UCSD-AML1 (cell line): Measurements from ENCODE around the gene CACNA1F.

Source experiments
- DNase-seq: peaks from one replicate; lab custom pipeline; 2025; ENCODE audit not compliant: unreplicated experiment; lab: John Stamatoyannopoulos, UW

Gene CACNA1F

DNA sequence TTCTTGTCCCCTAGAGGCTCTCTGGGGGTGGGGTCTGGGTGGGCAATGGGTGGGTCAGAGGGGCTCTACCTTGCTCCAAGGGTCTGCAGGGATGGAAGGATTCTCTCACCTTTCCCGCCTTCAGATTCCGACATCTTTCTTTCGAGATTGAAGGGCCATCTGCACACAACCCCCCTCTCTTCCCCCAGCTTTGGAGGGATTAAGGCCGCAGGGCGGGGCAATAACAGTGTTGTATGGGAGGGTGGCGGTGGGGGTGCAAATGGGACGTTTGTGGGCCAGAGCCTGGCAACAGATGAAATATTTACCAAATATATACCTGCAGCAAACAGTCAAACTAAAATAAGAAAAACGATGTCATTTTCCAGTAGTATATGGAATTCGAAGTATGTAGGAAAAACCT, at the start of gene CACNA1F:
Gene CACNA1F, minus strand, starts transcription at position 165 of the 400 bp plus-strand sequence. Its CDS starts 31 bp downstream, at position 134.
- no peak for DNase-seq

- DNase-seq = no peak
These were observed 49.5 kb upstream of the CACNA1F start for GRCh38 chrX:49282647-49283011.

DNA sequence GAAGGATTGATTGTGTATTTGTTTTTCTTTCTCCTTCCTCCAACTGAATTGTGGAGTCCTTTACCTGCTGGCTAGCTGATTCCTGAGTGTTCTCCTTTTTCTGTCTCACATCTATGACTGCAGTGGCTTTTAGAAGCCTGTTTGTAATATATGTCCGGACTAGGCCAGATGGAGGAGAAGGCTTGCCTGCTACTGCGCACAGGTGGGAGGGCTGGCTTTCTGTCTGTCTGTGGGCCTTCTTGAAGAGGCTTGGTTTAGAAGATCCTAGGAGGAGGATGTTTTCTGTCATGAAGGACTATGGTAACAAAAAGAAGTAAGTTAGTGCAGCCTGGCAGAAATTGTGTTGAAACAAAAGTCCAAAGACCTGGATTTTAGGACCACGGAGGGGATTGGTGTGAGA, 44.9 kb upstream of the CACNA1F start:
- no peak for DNase-seq

- DNase-seq = no peak
These were observed 44.3 kb upstream of the CACNA1F start for GRCh38 chrX:49277535-49277830.

DNA sequence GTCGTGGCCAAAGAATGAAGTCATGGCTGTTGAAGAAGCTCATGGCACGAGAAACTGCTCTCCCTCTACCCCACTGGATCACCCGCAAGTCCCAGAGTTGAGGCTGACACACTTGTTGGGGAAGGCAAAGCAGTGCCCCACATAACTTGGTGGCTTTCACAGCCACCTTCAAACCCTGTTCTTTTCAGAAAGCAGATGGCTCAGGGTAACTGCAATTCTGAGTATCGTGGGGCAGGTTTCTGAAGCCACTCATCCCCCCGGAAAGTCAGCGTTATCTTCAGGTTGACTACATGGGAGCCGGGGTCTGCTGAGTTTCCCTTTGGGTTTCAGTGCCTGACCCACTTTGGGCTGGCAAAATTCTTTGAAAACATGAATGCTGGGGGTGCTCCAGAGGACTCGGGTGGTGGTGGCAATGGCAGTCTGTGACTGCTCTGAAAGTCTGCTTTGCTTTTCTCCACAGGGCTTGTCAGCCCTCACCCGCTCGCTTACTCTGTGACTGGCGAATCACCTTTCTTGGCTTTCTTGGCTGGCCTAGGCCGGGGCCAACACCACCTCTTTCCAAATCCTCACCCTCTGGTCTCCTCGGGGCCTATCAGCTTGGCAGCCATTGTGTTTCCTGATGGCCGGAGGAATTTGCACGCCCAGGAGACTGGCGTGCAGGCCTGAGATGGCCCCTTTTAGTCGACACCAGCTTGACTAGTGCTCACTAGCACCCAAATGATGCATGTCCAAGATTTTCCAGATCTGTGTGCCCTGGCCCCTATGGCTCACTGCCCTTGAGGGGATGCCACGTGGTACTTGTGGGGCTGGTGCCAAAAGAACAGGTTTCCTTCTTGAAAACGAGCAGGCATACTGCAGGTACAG, 43.8 kb upstream of the CACNA1F start:
- DNase-seq = no peak

DNA sequence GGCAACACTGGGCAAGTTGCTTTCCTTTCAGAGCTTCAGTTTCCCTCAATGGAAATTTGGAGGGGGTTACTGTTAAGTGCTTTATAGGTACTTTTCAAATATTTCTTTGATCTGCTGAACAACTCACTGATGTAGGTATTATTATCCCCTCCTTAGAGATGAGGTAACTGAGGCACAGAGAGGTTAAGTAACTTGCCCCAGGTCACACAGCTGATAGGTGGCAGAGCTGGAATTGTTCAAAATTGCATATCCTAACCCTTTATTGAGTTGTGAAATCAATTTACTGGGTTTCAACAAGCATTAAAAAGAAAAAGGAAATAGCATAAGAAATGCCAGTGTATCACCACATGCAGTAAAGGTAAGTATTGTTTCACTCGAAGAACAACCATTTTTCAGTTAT, 43.1 kb upstream of the CACNA1F start:
- DNase-seq = no peak

GRCh38 chrX:49273181-49273727, 40.1 kb upstream of the CACNA1F start:
- no peak for DNase-seq

- no peak for DNase-seq
These were observed 39.3 kb upstream of the CACNA1F start for GRCh38 chrX:49272421-49272820.

DNA sequence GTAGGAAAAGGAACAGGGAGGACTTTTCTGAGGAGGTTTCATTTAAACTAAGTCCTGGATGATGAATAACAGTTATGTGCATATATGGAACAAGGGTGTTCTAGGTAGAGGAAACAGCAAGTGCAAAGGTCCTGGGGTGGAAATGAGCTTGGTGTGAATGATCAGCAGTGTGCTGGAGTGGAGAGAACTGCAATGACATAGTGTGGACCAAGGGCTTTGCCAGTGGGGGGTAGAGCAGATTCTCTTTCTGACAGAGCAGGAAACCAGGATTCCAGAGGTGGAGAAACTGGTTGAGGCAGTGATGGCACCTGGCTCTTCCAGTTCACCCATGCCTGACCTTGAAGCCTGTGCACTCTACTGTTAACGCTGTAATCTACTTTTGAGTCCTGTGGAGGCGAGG, 38.2 kb upstream of the CACNA1F start:
- no peak for DNase-seq

DNA sequence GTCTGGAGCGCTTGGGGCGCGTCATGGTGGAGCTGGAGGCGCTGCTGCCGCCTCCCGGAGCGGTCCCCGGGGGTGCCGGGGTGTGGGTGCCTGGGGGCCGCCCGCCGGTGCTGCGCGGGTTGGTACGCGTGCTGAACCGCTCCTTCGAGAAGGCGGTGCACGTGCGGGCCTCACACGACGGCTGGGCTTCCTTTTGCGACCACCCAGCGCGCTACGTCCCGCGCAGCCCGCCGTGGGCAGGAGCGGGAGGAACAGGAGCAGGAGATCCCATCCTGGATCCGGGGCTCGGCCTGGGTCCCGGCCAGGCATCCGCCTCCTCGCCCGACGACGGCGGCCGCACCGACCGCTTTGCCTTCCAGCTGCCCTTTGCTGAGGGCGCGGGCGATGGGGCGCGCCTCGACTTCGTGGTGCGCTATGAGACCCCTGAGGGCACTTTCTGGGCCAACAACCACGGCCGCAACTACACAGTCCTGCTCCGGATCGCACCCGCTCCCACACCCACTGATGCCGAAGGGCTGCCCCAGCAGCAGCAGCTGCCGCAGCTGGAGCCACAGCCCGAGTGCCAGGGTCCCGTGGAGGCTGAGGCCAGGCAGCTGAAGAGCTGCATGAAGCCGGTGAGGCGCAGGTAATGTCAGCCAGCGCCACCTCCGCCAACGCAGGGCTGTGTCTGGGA, 37.2 kb upstream of the CACNA1F start:
- DNase-seq = no peak

DNA sequence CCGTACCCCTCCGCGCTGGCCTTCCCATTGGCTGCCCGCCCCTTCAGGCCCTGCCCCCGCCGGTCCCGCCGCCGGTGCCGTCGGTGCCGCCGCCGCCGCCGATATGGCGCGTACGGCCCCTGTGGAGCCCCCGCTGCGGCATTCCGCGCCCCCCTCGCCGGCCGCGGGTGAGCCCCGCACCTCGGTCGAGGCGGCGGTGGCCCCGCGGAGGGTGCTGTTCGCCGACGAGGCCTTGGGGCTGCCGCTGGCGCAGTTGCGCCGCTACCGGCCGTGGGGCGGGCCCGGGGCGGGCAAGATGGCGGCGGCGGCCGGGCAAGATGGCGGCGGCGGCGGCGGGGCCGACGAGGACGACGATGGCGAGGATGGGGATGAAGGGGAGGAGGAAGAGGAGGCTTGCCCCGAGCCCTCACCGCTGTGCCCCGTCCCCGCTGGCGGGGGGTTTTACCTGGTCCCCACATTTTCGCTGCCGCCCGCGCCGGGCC, 36.7 kb upstream of the CACNA1F start, which contains the start of gene PPP1R3F:
Gene PPP1R3F, plus strand, starts transcription at position 27 of the 482 bp plus-strand sequence. Its CDS starts 77 bp downstream, at position 104.
- DNase-seq = no peak

- DNase-seq = peak; percentile 92
These were observed 36.0 kb upstream of the CACNA1F start for GRCh38 chrX:49269010-49269766.

GRCh38 chrX:49268702-49269009, 35.5 kb upstream of the CACNA1F start:
- no peak for DNase-seq

- DNase-seq = no peak
These were observed 33.6 kb upstream of the CACNA1F start for GRCh38 chrX:49266523-49267445.

DNA sequence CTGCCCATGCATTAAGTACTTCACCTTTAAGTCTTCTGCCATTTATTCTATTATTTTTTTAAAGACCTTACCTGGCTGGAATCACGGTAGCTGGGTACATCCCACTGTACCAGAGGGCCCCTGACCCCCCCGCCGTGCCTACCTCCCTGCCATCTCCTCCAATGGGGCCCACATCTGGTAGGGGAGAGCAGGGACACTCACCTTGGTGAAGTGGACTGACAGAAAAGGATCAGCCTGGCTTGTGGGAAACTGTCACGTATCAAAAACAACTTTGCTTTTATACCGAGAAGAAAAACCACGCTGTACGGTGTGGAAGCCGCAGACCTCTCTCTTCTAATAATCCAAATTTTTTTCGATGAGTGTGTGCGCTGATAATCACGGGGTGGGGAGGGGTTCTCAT, 31.3 kb upstream of the CACNA1F start, which contains the start of gene FOXP3:
Gene FOXP3, minus strand, starts transcription at position 251 of the 400 bp plus-strand sequence. CDS start 6,205 bp downstream, outside the sequence.
- no peak for DNase-seq

GRCh38 chrX:49263631-49264030, 30.5 kb upstream of the CACNA1F start:
- DNase-seq = no peak

DNA sequence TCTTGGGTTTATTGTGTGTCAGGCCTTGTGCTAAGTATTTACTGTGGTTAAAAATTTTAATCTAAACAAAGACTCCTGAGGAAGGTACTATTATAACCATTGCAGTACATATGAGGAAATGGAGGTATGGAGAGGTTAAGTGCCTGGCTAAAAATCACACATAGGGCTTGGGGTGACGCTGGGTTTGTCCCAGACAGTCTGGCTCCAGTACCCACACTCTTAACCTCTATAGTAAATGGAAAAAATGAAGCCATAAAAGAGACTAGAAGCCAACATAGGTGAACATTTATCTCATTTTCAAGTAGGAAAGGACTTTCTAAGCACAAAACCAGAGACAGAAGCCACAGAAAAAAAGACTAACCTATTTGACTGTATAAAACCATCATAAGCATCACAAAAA, 29.5 kb upstream of the CACNA1F start:
- no peak for DNase-seq

DNA sequence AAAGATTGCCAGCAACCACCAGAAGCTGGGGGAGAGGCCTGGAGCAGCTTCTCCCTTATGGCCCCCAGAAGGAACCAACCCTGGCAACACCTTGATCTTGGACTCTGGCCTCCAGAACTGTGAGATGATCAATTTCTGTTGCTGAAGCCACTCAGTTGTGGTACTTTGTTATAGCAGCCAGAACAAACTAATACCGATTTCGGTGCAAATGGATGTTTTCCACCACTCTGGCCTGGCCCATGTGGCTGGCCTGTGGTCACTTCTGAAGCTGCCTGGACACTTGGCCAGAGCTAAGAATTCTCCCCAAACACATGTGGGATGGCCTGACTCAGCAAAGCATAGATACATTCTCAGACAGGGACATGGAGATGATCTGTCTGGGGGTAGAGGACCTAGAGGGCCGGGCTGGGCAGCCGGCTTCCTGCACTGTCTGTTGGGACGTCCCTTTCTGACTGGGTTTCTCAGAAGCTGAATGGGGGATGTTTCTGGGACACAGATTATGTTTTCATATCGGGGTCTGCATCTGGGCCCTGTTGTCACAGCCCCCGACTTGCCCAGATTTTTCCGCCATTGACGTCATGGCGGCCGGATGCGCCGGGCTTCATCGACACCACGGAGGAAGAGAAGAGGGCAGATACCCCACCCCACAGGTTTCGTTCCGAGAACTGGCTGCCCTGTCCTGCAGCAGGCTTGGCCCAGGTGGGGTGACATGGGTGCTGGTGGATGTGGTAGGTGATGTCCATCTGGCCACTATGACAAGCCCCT, 27.3 kb upstream of the CACNA1F start:
- DNase-seq = no peak

DNA sequence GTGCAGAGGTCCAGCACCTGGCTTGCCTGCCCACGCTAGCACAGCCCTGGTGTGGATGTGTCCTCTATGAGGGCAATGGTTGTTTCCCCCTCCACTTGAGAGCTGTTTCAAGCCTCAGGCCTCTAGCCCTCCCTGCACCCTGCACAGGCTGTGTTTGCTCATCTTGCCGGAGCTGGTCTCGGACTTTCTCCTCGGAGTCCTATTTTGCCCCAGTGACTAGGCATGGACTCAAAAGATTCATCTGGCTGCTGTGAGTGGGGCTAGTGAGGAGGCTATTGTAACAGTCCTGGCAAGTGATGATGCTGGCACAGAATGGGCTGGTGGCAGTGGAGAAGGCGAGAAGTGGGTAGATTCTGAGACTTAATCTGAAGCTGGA, 25.6 kb upstream of the CACNA1F start:
- no peak for DNase-seq
